ENCODE results near the gene FAM107A.

Gene FAM107A

GRCh38 chr3:58566398-58567250 is 10.6 kb downstream of the FAM107A start:
- DNase-seq (ENCODE audit: low spot score) = no peak

GRCh38 chr3:58565621-58566397 is 11.4 kb downstream of the FAM107A start:
- no peak for DNase-seq (ENCODE audit: low spot score)

- no peak for DNase-seq (ENCODE audit: low spot score)
These were observed 12.6 kb downstream of the FAM107A start for GRCh38 chr3:58564456-58565160.

- DNase-seq (ENCODE audit: low spot score) = no peak
These were observed 13.1 kb downstream of the FAM107A start for GRCh38 chr3:58564054-58564453.

- DNase-seq (ENCODE audit: low spot score) = no peak
These were observed 13.7 kb downstream of the FAM107A start for GRCh38 chr3:58563386-58564035.

- no peak for DNase-seq (ENCODE audit: low spot score)
These were observed 14.7 kb downstream of the FAM107A start for GRCh38 chr3:58562498-58562897.

GRCh38 chr3:58560771-58561311 is 16.4 kb downstream of the FAM107A start:
- no peak for DNase-seq (ENCODE audit: low spot score)

GRCh38 chr3:58559586-58559985 is 17.6 kb downstream of the FAM107A start:
- DNase-seq (ENCODE audit: low spot score) = no peak

- DNase-seq (ENCODE audit: low spot score) = no peak
These were observed 19.7 kb downstream of the FAM107A start for GRCh38 chr3:58557491-58557890.

- DNase-seq (ENCODE audit: low spot score) = no peak
These were observed 20.4 kb downstream of the FAM107A start for GRCh38 chr3:58556761-58557221.

GRCh38 chr3:58556001-58556400 is 21.2 kb downstream of the FAM107A start:
- DNase-seq (ENCODE audit: low spot score) = no peak

- no peak for DNase-seq (ENCODE audit: low spot score)
These were observed 22.0 kb downstream of the FAM107A start for GRCh38 chr3:58555203-58555602.

- DNase-seq (ENCODE audit: low spot score) = no peak
These were observed 24.2 kb downstream of the FAM107A start for GRCh38 chr3:58553003-58553402.

GRCh38 chr3:58551636-58552180 is 25.5 kb downstream of the FAM107A start:
- no peak for DNase-seq (ENCODE audit: low spot score)

- no peak for DNase-seq (ENCODE audit: low spot score)
These were observed 32.6 kb downstream of the FAM107A start for GRCh38 chr3:58544541-58544940.

GRCh38 chr3:58540176-58540858 is 36.9 kb downstream of the FAM107A start:
- DNase-seq (ENCODE audit: low spot score) = no peak

GRCh38 chr3:58539626-58540025 is 37.6 kb downstream of the FAM107A start:
- no peak for DNase-seq (ENCODE audit: low spot score)

- DNase-seq (ENCODE audit: low spot score) = no peak
These were observed 39.5 kb downstream of the FAM107A start for GRCh38 chr3:58537412-58538301.

- DNase-seq (ENCODE audit: low spot score) = no peak
These were observed 40.4 kb downstream of the FAM107A start, which contains the start of gene ACOX2 for GRCh38 chr3:58536501-58537411. Gene ACOX2 (minus strand): TSS chr3:58537190. CDS start chr3:58535106, 2,084 bp downstream.
